Small intestine (tissue), 7 donors: ENCODE data around the gene EPS8. TPM values are rescaled to one million over a fixed set of nuclear protein-coding genes. Genes with fewer than 3 reads are reported as not detected.
A peak's percentile ranks its signal among the peaks of the same experiment; 100 is the strongest.
"Not testable (repeated sequence)": the region's sequence is repeated elsewhere in the genome, so short reads cannot be mapped to it uniquely, and the experiment has no call there.

Experiments used
- DNase-seq, 2 donors: peaks; one replicate each; pipeline versions ENCODE4 v3.0.0 to v3.0.0-alpha.2; 2013
- FAIRE-seq: peaks from 2 replicates; lab custom pipeline; 2012; peaks lifted over from hg19 to GRCh38; lab: Jason Lieb, UNC
- H3K27ac ChIP-seq, 3 donors: one replicate each; pipeline ENCODE4 v1.5.1; 2013; ENCODE audit warnings: low read length in 2 of 3, mild to moderate bottlenecking in 2 of 3, control low read depth in 1 of 3, inconsistent platforms in 1 of 3, low read depth in 1 of 3, moderate library complexity in 1 of 3
- H3K27me3 ChIP-seq, 3 donors: one replicate each; pipeline ENCODE4 v1.6.1; 2013; ENCODE audit warnings: low read length in 3 of 3, inconsistent platforms in 1 of 3; ENCODE audit not compliant: control insufficient read depth in 3 of 3, insufficient read depth in 3 of 3
- H3K36me3 ChIP-seq, 3 donors: one replicate each; pipeline ENCODE4 v1.6.1; 2013; ENCODE audit warnings: low read length in 3 of 3, inconsistent platforms in 1 of 3, low read depth in 1 of 3, mild to moderate bottlenecking in 1 of 3, moderate library complexity in 1 of 3; ENCODE audit not compliant: control insufficient read depth in 3 of 3, insufficient read depth in 2 of 3
- H3K4me1 ChIP-seq, 3 donors: one replicate each; pipeline ENCODE4 v1.6.1; 2013; ENCODE audit warnings: low read length in 2 of 3, inconsistent platforms in 1 of 3, low read depth in 1 of 3, mild to moderate bottlenecking in 1 of 3, moderate library complexity in 1 of 3; ENCODE audit not compliant: control insufficient read depth in 3 of 3, insufficient read depth in 2 of 3
- H3K4me3 ChIP-seq, 3 donors: one replicate each; pipeline ENCODE4 v1.5.1; 2013; ENCODE audit warnings: low read length in 3 of 3, control low read depth in 1 of 3, inconsistent platforms in 1 of 3, low read depth in 1 of 3, mild to moderate bottlenecking in 1 of 3, moderate library complexity in 1 of 3
- H3K9me3 ChIP-seq, 2 donors: one replicate each; pipeline ENCODE4 v1.6.1; 2013; ENCODE audit warnings: low read depth in 1 of 2, low read length in 1 of 2; ENCODE audit not compliant: control insufficient read depth in 2 of 2, insufficient read depth in 1 of 2
- WGBS, 3 donors: extraction: QIAGEN DNeasy Blood & Tissue Kit; methylation state at CpG; one replicate each; pipeline ENCODE4 v1.1.7; 2013; 5-methylcytosine and 5-hydroxymethylcytosine counted together
- polyA plus RNA-seq, 4 donors: library from polyadenylated mRNA; stranded (reverse) in 3 of 4; unstranded in 1 of 4; fragments of 200-250 nt in 3 of 4; fragments of 120-200 nt in 1 of 4; gene quantifications; one replicate each; pipeline versions ENCODE4 v1.2.1 to v1.2.3, GENCODE V29; 2013
- donor health status: healthy with polysubstance abuse.
- donor health status: control.
- donor health status: control.
- donor health status: Bipolar disorder and iron deficiency.
- donor health status: healthy.

The EPS8 gene
- polyA plus RNA-seq, 4 donors = 38.0 to 103 (median 55.8) TPM

DNA sequence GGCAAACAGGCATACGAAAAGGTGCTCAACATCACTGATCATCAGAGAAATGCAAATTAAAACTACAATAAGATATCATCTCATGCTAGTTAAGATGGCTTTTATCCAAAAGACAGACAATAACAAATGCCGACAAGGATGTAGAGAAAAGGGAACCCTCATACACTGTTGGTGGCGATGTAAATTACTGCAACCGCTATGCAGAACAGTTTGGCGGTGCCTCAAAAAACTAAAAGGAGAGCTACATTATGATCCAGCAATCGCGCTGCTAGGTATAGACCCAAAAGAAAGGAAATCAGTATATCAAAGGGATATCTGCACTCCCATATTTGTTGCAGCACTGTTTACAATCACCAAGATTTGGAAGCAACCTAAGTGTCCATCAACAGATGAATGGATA lies 27.0 kb downstream of the EPS8 start:
- H3K36me3 ChIP-seq, H3K27ac ChIP-seq, H3K9me3 ChIP-seq, DNase-seq, FAIRE-seq, H3K4me3 ChIP-seq, H3K4me1 ChIP-seq, H3K27me3 ChIP-seq: not testable (repeated sequence)
- 95 to 98% (median 95%) methylated on average over 7 of the region's 7 CpGs for WGBS, 3 donors

DNA sequence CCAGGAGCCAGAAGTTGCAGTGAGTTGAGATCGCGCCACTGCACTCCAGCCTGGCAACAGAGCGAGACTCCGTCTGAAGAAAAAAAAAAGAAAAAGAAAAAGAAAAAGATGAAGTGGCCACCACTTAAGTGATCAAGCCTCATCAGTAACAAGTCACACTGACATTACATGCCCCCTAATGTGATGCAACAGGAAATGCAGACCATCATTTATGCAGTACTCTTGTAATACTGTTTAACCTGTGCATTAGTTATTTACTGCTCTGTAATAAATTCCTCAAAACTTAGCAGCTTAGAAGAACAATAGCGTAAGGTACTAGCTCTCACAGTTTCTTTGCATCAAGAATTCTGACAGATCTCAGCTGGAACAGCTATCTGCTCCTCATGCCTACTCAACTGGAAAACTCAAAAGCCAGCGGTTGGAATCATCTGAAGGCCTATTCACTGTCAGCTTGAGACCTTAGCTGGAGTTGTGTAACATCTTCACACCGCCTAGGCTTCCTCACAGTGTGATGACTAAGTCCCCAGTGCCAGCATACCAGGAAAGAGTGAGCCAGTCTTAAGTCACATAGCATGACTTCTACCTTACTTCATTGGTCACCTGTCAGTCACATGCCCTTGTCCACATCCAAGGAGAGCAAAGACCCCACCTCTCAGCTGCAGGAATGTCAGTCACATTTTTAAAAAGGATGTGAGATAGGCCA lies 31.5 kb downstream of the EPS8 start:
- Histone ChIP-seq H3K27ac (peak overlapping the region in 1 of 3 donors; percentile 42), H3K4me3 (no peak overlapping the region), H3K9me3 (no peaks in the 10 kb centered on the region), H3K27me3 (no peaks in the 10 kb centered on the region), H3K4me1 (peaks cover 0 to 6% (median 0%) of the 10 kb centered on the region in 3 donors), H3K36me3 (peaks cover 0 to 2% (median 0%) of the 10 kb centered on the region in 3 donors)
- DNase-seq (peak; percentile 51 to 69), FAIRE-seq (no peak)
- 80 to 91% (median 90%) methylated on average over 7 of the region's 7 CpGs for WGBS, 3 donors

DNA sequence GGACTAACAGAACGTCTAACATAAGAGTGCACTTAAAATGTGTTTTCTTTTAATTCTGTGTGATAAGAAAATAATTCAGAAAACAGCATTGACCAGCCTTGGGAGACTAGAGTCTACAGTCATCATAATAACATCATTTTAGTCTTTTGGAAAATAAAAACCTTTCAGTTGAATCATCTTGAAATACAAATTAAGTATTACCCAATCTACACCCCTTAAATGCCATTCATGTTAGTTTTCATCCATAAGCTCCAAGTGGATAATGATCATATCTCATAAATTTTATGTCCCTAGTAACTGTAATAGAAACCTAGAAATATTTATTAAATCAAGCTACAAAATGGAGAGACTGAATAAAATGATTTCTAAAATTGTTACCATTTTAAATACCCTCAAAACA lies 32.4 kb downstream of the EPS8 start:
- Histone ChIP-seq H3K27me3 (no peaks in the 10 kb centered on the region), H3K4me3 (no peak overlapping the region), H3K9me3 (no peaks in the 10 kb centered on the region), H3K36me3 (peaks cover 0 to 2% (median 0%) of the 10 kb centered on the region in 3 donors), H3K4me1 (peaks cover 0 to 6% (median 0%) of the 10 kb centered on the region in 3 donors), H3K27ac (no peak overlapping the region)
- DNase-seq (no peak), FAIRE-seq (no peak)
- WGBS, 3 donors = 52 to 72% (median 61%) methylated on average over 1 of the region's 1 CpG

DNA sequence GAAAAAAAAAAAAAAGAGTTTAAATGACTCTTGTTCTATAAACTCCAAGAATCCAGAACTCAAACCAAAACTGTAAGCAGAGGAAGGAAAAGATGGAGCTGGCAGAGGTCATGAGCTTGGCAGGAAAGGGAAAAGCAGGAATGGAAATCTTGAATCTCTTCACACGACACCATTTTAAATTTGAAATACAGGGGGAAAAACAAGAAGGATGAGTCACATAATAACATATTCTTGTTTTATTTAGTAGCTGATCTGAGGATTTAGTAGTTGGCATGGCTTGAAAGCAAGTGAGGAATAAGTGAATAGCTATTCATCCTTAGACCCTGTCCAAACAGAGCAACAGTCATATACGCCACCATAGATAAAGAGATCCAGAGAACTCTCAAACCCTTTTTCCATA lies 35.0 kb downstream of the EPS8 start:
- H3K27ac ChIP-seq = no peak overlapping the region
- 79 to 91% (median 87%) methylated on average over 2 of the region's 2 CpGs for WGBS, 3 donors
- H3K4me3 ChIP-seq = no peak overlapping the region
- DNase-seq (no peak), FAIRE-seq (no peak)
- peaks cover 0 to 2% (median 0%) of the 10 kb centered on the region in 3 donors for H3K36me3 ChIP-seq
- no peaks in the 10 kb centered on the region for H3K27me3 ChIP-seq
- H3K9me3 ChIP-seq = no peaks in the 10 kb centered on the region
- H3K4me1 ChIP-seq = peaks cover 0 to 9% (median 0%) of the 10 kb centered on the region in 3 donors

DNA sequence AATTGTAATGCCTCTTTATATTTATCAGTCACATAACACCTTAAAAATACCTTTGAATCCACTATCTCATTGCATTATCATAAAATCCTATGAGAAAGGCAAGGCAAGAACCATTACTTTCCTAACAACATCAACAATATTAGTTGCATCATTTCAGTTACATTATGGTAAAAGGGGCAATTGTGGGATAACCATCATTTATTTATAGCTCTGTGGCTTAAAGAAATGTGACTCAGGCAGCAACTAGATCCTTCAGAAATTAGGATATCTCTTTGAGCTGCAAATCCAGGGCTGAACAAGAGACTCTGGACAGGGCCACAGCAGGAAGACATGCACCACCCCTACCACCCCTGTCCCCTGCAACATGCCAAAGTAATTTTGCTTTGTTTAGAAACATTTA lies 36.4 kb downstream of the EPS8 start:
- H3K27me3 ChIP-seq = no peaks in the 10 kb centered on the region
- peaks cover 0 to 9% (median 0%) of the 10 kb centered on the region in 3 donors for H3K4me1 ChIP-seq
- FAIRE-seq (no peak), DNase-seq (no peak)
- no peaks in the 10 kb centered on the region for H3K9me3 ChIP-seq
- H3K36me3 ChIP-seq = peaks cover 0 to 2% (median 0%) of the 10 kb centered on the region in 3 donors
- no peak overlapping the region for H3K4me3 ChIP-seq
- H3K27ac ChIP-seq = no peak overlapping the region

DNA sequence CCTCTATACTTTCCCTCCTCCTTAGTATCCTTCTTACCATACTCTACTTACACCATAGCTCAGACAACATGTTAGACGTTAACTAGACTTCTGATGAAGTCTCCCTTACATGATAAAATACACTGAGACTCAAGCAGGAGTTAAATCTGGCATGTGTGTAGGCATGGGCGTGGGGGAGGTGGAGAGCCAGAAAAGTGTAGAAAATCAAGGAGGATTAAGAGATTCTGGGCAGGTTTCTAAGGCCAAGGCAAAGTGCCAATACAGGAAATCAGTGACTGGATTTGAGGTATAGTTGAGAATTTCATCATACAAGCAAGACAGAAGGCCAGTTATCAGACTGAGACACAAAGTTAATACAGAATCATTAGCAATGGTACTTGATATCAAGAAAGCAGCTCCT lies 37.4 kb downstream of the EPS8 start:
- peaks cover 0 to 2% (median 0%) of the 10 kb centered on the region in 3 donors for H3K36me3 ChIP-seq
- H3K4me3 ChIP-seq = no peak overlapping the region
- H3K27ac ChIP-seq = no peak overlapping the region
- peaks cover 0 to 7% (median 0%) of the 10 kb centered on the region in 3 donors for H3K4me1 ChIP-seq
- WGBS, 3 donors = 70 to 82% (median 78%) methylated on average over 2 of the region's 2 CpGs
- FAIRE-seq = no peak
- no peaks in the 10 kb centered on the region for H3K9me3 ChIP-seq
- peak in 1 of 2 donors; percentile 32 for DNase-seq
- H3K27me3 ChIP-seq = no peaks in the 10 kb centered on the region

DNA sequence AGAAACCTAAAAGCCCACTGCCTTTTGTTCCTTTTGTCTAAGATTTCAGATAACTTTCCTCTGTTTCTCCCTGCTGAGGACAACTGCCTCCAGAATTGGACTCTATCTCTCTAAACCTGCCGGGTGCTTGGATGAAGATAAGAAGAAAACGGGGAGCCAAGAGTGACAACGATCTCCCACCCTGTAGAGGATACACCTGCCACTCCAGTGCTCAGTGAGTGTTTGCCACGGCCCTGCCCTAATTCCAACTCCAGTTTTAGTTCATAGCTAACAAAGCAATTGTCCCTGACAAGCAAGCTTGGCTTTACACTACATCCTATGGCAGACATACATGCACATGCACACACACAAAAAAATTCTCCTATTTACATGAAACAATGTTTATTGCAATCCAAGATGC lies 39.3 kb downstream of the EPS8 start:
- 16 to 55% (median 25%) methylated on average over 4 of the region's 4 CpGs for WGBS, 3 donors
- Histone ChIP-seq H3K4me3 (no peak overlapping the region), H3K27ac (no peak overlapping the region), H3K9me3 (no peaks in the 10 kb centered on the region), H3K27me3 (no peaks in the 10 kb centered on the region), H3K36me3 (peaks cover 0 to 2% (median 0%) of the 10 kb centered on the region in 3 donors), H3K4me1 (peaks cover 0 to 7% (median 0%) of the 10 kb centered on the region in 3 donors)
- no peak for DNase-seq
- FAIRE-seq = no peak

DNA sequence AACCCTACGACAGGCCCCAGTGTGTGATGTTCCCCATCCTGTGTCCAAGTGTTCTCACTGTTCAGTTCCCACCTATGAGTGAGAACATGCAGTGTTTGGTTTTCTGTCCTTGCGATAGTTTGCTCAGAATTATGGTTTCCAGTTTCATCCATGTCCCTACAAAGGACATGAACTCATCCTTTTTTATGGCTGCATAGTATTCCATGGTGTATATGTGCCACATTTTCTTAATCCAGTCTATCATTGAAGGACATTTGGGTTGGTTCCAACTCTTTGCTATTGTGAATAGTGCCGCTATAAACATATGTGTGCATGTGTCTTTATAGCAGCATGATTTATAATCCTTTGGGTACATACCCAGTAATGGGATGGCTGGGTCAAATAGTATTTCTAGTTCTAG lies 47.3 kb downstream of the EPS8 start:
- H3K27ac ChIP-seq, H3K36me3 ChIP-seq, DNase-seq, H3K9me3 ChIP-seq, FAIRE-seq, H3K27me3 ChIP-seq, H3K4me3 ChIP-seq: not testable (repeated sequence)
- 94 to 99% (median 96%) methylated on average over 3 of the region's 3 CpGs for WGBS, 3 donors
- H3K4me1 ChIP-seq = peaks cover 2 to 16% (median 3%) of the 10 kb centered on the region in 3 donors
